MV-4-11 (cell line): ENCODE results near the gene UNKL.
A peak's percentile ranks its signal among the peaks of the same experiment; 100 is the strongest.

Experiments
- DNase-seq: peaks from one replicate; lab custom pipeline; 2025; lab: John Stamatoyannopoulos, UW

Gene UNKL

DNA sequence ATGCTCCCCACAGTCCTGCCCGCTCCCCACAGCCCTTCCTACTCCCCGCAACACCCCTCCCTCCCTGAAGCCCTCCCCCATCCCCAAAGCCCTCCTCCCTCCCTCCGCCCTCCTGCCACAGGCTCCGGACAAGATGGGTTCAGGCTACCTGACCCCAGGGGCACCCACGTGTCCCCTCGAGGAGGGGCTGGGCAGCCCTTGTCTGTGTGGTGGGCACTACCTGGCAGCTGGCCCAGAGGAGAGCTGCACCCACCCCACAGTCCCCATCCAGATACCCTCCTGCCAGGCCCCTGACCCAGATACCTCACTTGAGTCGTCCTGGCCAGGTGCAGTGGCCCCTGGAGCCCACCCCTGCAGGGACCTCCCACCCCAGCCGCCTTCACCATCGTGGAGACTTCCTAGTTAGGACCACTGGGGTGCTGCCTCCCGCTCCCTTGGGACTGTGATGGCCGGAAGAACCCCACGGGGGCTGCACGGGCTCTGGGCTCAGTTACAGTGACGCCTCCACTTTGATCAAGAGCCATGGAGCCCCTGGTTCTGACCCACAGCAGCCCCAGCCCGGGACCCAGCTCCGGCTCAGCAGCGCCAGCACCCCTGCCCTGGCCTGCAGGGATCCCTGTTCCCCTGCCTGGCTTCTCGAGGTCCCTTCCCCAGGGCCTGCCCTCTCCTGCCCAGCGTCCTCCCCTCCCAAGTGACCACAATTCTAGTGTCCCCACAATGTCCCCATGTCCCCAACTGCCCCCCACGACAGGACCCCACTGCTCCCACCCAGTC lies 17.2 kb upstream of the UNKL start:
- DNase-seq = no peak

DNA sequence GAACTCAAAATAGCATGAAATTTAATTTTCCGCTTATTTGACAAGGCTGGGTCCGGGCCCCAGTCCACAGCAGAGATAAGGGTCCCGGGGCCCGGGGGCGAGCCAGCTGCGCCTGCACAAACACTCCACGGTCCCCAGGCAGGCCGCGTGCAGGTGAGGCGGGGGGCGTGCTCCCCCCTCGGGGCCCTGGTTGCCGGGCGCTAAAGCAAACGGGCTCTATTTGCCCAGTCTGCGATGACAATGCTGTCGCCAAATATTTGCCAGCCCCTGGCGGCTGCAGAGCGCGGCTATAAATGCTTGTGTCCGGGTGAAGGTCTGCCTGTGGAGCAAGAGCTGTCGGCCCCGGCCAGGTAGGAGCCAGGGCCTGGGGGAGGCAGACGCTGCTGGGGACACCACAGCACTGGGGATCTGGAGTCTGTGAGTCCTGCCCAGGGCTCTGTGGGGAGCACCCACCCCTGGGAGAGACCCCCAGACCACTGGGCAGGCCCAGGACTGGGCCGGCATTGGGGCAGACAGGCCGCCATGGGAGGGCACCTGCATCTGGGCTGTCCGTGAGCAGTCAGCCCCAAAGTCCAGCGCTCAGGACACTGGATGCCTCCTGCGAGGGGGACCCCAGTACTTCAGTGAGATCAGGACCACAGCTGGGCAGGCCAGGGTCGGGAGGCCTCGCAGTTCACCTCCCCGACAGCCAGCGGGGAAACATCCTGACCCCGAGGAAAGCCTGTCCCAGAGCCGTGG lies 16.4 kb upstream of the UNKL start, which contains the start of gene PERCC1:
PERCC1 (plus strand) TSS at position 320 of the 738 bp plus-strand sequence. CDS start 1,516 bp downstream, outside the sequence.
- no peak for DNase-seq

- no peak for DNase-seq
Measured at GRCh38 chr16:1430214-1430758, 15.8 kb upstream of the UNKL start.

DNA sequence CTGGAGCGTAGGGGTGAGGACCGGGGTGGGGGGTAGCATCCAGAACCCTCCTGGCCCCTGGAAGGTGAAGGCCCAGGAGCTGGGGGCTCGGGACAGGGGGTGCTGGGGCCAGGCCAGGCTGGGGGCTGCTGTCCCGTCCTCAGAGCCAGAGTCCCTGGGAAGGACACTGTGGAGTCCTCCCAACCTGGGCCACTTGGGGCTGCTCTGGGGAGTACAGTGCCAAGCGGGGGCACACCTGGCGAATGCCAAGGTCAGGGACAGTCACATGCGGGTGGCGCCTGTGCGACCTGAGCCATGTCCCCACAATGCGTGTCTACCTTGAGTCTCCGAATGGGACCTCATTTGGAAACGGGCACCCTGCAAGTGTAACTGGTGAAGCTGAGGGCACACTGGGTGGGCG lies 15.1 kb upstream of the UNKL start:
- DNase-seq = no peak

DNA sequence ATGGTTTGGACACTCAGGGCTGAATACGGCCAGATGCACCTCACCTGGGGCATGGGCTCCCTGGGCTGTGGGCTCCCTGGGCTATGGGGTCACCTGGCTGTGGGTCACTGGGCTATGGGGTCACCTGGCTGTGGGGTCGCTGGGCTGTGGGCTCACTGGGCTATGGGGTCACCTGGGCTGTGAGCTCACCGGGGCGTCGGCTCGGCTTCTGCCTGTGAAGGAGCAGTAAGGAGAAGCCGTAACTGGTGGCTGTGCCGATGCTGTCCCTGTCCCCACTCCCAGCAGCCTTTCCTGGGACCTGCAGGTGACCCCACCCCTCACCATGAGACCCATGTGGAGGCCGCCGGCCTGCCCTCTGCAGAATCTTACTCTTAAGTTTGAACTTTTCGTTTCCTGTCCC lies 14.5 kb upstream of the UNKL start:
- DNase-seq = no peak

DNA sequence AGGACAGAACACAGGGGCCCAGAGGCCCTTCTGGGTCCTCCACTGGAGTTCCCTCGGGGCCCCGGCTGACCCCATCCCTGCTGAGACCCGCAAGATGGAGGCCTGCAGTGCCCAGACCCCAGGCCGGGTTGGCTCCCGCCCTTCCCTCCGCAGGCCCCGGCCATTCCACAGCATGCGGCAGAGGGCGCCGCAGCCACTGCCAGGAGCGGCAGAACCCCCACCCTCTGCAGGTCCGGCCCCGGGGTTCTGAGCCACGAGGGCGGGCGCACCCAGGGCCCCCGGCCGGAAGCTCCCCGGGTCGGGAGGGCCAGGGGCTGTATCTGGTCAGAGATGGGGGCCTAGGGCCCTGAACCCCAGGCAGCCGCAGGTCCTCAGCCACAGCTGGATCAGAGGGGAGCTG lies 14.0 kb upstream of the UNKL start:
- peak; percentile 19 for DNase-seq

DNA sequence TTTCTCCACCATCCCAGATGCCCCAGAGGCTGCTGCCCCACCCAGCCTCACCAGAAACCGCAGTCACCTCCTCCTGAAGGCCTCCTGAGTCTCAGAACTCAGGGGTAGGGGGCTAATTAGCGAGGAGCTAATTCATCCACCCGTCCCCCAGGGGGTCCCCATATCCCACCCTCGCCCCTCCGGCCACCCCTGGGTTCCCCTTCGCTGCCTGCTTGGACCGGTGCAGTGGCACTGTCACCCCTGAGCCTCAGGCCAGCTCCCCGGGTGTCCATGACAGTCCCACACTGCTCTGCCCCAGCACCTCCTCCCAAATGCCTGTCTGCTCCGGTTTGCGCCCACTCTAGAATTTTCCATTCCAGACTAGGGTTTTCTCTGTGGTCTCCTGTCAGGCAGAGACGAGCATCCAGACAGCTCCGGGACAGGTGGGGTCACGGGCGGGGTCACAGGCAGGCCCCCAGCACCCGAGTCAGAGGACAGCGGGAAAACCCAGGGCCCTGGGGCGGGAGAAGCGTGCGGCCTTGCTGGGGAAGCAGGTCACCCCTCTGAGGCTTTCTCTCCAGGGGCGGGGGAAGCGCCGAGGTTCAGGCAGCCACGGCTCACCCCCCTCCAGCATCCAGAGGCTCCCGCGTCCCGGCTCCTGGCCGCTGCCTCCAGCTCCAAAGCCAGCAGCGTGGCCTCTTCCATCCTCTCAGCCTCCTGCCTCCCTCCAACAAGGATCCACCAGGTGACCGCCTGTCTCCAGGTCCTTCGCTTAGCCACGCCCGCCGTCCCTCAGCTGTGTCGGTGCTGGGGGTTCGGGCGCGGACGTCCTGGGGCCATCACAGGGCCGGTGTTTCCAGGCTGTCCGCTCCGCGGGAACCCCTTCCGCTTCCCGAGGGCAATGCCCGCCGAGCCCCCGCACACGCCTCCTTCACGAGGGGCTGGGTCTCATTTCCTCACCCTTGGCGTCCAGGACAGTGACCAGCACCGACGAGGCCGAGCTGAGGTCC lies 13.3 kb upstream of the UNKL start:
- no peak for DNase-seq

DNA sequence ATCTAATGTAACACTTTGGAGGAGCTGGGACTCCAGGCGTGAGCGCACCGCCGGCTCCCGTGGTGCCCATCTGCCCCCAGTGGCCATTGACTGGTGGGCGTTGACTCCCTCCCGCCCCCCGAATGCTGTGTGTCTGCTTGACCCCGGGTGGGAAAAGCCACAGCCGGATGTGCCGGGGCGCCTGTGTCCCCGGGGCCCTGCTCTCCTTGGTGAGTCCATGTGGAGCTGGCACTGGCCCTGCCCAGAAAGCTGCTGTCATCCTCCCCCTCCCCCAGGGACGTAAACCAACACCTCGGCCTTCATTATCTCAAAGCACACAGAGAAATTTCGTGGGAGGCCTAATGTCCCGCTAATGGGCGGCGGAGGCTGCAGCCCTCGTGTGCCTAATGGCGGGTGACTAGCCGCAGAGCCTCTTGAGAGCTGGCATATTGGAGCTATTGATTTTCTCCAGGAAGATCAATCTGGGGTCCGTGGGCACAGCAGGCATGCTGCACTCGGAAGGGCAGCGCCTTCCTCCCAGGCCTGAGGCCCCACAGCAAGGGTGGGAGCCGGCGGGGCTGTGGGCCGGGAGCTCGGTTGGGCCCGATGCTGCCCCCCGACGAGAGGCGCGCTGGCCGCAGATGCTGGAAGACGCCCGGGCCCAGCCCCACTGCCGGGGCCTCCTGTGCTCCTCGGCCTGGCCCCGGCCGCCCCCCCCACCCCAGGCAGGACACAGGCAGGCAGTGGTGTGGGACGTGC lies 12.4 kb upstream of the UNKL start:
- no peak for DNase-seq

DNA sequence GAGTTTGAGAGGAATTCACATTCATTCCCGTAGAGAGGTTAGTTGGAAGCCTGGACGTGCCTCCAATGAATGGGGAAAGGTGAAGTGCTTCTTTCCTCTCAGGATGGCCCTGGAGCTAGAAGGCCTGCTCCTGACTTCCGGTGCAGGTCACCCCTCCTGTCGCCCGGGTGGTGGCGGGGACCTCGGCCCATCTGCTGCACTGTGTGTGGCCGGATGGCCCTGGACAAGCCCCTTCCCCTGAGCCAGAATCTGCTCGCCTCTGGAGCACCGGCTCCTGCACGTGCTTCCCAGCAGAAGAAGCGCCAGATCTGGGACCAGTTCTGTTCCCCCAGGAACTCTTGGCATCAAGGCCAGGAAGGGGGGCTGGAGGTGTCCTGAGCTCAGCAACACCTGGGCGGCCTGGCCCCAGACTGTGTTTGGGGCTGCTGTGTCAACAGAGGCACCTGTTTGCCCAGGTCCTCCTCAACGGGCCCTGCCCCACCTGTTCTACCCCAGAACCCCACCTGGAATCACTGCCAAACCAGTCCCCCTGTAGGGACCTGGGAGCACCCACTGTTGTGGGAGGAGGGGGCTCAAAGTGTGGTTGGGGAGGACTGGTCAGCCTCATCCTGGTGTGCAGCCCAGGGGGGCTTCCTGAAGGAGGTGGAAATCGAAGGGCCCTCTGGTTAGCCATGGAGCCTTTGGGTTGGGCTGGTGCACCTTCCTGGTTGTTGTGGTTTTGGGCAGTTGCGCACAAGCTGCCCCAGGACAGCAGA lies 11.3 kb upstream of the UNKL start:
- no peak for DNase-seq

DNA sequence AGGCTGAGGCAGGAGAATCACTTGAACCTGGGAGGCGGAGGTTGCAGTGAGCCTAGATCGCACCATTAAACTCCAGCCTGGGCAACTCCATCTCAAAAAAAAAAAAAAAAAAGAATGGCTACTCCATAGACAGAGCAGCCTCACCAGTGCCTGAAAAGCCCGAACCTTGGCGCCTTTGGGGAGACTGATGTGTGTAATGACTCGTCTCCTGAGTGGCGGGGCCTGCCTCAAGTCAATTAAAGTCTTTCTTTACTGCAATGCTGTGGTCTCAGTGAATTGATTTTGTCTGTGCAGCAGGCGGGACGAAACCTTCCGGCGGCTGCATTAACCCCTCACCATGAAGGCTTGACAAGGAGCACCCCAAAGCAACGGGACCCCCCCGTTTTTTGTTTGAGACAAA lies 9.5 kb upstream of the UNKL start:
- DNase-seq = peak; percentile 22

DNA sequence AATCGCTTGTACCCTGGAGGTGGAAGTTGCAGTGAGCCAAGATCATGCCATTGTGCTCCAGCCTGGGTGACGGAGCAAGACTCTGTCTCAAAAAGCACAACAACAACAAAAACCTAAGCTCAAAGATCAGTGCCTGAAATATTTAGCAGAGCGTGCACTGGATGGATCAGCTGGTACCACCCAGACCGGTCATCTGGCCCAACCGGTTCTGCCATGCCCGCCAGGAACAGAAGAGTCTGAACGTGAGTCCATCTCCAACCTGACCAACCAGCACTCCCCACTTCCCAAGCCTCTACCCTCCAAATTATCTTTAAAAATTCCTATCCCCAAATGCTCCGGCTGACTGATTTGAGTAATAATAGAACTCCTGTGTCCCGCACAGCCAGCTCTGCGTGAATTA lies 7.6 kb upstream of the UNKL start:
- DNase-seq = no peak

DNA sequence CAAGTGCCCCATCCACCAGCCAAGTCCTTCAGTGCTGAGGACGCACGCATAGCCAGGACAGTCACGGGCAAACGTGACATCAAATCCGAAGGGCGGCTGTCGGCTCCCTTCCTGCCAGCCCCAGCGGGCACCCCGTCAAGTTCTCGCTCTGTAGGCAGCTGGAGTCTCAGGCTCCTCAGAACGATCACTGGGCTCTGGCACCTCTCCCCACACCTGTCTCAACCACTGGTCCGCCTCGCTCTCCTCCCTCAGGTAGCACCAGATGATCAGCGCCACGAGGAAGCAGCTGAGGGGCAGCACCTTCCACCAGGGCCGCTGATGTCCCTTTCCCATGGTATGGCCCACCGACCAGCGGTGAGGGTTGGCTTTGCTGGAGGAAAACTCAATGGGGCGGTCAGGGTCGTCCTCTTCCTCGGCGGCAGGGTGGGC lies 5.6 kb upstream of the UNKL start:
- DNase-seq = no peak

GRCh38 chr16:1416521-1416941 lies 2.0 kb upstream of the UNKL start:
- no peak for DNase-seq

- DNase-seq = peak; percentile 49
Measured at GRCh38 chr16:1413684-1414531, 596 bp downstream of the UNKL start.

GRCh38 chr16:1412847-1413246 lies 1.7 kb downstream of the UNKL start:
- no peak for DNase-seq

GRCh38 chr16:1408171-1408837 lies 6.2 kb downstream of the UNKL start:
- DNase-seq = peak; percentile 76

DNA sequence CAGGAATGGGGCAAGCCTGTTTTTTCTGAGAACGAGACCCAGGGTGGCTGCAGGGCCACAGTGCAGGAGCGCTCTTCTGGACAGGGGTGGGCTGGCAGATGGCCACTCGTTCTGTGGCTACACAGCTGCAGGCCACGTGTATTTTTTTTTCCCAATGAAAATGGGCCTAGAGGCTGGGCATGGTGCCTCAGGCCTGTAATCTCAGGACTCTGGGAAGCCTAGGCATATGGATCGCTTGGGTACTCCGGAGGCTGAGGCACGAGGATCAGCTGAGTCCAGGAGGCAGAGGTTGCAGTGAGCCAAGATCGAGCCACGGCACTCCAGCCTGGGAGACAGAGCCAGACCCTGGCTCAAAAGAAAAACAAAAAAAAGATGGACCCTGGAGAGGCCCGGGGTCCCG lies 6.8 kb downstream of the UNKL start:
- no peak for DNase-seq

DNA sequence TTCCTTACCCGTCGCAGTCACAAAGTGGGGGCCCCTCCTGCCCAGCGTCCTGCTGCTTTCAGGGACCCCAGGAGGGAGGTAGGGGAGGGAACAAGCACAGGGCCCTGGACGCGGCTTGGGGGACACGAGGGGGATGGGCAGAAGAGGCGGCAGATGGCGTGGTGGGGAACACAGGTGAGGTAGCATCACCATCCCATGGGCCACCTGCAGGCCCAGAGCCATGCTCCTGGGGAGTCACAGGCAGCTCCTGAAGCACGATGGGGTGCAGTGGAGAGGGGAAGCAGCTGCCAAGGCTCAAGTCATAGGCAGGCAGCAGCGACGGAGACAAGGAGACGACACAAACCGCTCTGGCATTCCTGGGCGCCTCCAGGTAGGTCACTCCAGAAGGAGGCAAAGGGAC lies 10.8 kb downstream of the UNKL start:
- DNase-seq = no peak

DNA sequence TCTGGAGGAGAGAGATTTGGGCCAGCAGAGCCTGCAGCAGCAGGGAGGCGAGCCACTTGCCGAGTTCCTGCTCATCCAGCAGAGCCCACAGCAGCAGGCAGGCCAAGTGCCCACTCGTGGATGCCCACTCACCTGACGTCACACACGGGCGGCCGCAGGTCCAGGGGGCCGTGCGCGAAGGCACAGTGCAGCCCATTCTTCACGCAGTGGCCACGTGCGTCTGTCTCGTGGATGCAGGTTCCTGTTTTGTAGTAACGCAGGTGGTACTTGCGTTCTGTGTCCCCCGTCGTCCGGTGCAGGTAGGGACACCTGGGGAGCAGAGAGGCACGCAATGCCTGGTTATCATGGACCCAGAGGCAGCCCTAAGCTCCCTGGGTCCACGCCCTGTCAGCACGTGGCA lies 11.5 kb downstream of the UNKL start:
- no peak for DNase-seq
